Activated CD4-positive, alpha-beta T cell treated with anti-CD3 and anti-CD28 coated beads for 36 hours (primary cell): ENCODE measurements around the gene TOP2B. TPM values are rescaled to one million over a fixed set of nuclear protein-coding genes. Genes with fewer than 3 reads are reported as not detected.

ENCODE experiments used
- ATAC-seq: fragments of 200-7000 bp; cut with Tn5 transposase; one replicate; pipeline ENCODE4 v1.10.0; 2021; ENCODE audit warnings: mild to moderate bottlenecking, moderate library complexity
- CTCF ChIA-PET: fragments of 350-600 bp; sonication (Branson Sonifier 250); formaldehyde crosslinking; loops from one replicate; lab custom pipeline; 2021; ENCODE audit warnings: antibody characterized with exemption; lab: Charles Lee
- POLR2A ChIA-PET: fragments of 350-600 bp; sonication (Branson Sonifier 250); formaldehyde crosslinking; loops from one replicate; lab custom pipeline; 2021; ENCODE audit warnings: antibody characterized with exemption, inconsistent platforms; lab: Charles Lee
- DNase-seq: peaks from one replicate; pipeline ENCODE4 v3.0.0-alpha.2; 2020
- H3K27ac Mint-ChIP-seq: one replicate; pipeline ENCODE4 v1.8.0; 2021; ENCODE audit warnings: mixed read lengths
- H3K27me3 Mint-ChIP-seq: one replicate; pipeline ENCODE4 v1.8.0; 2021; ENCODE audit warnings: mixed read lengths
- H3K36me3 Mint-ChIP-seq: one replicate; pipeline ENCODE4 v1.8.0; 2021; ENCODE audit warnings: low read depth, mixed read lengths
- H3K4me1 Mint-ChIP-seq: one replicate; pipeline ENCODE4 v1.8.0; 2021; ENCODE audit warnings: mixed read lengths
- H3K4me3 Mint-ChIP-seq: one replicate; pipeline ENCODE4 v1.8.0; 2021; ENCODE audit warnings: mild to moderate bottlenecking, moderate library complexity, mixed read lengths
- H3K9me3 Mint-ChIP-seq: one replicate; pipeline ENCODE4 v1.8.0; 2021; ENCODE audit warnings: low read depth, mixed read lengths
- intact Hi-C, 2 experiments: fragments of 100-400 bp; cut with DNase I in 1 of 2; cut with micrococcal nuclease in 1 of 2; formaldehyde crosslinking; loops; one replicate each; pipeline versions ENCODE4 v1.14.2 to v1.15.1; 2022 to 2024; cut with DNase I, micrococcal nuclease
- total RNA-seq, 2 experiments: library from RNA; stranded (reverse); gene quantifications; one replicate each; pipeline ENCODE4 v1.2.3, GENCODE V29; 2021

TOP2B gene
- total RNA-seq, 2 experiments from 2014 or later = 132 to 156 TPM

DNA sequence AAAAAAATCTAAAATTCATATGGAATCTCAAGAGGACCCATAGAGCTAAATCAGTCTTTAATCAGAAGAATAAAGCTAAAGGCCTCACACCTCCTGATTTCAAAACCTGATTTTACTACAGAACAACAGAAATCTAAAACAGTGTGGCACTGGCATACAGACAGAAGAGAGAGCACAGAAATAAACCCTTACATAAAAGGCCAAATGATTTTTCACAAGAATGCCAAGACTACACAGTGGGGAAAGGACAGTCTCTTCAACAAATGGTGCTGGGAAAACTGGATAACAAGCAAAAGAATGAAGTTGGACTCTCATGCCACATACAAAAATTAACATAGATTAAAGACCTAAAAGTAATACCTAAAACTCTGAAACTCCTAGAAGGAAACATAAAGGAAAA, 10.1 kb downstream of the TOP2B start:
- POLR2A ChIA-PET = interaction anchor here (0.6 kb wide), 1 partner anchor 24 kb away, joined by 3 read pairs; no protein-coding TSS in a partner anchor
- H3K27me3 Mint-ChIP-seq = no peaks in the 10 kb centered on the region
- CTCF ChIA-PET = interaction anchor here (1.2 kb wide), 1 partner anchor 203 kb away, joined by 3 read pairs; no protein-coding TSS in a partner anchor
- DNase-seq = no peak
- peaks cover 10% of the 10 kb centered on the region for H3K9me3 Mint-ChIP-seq
- peak overlapping the region; percentile 8 for H3K27ac Mint-ChIP-seq
- H3K36me3 Mint-ChIP-seq = peaks cover 16% of the 10 kb centered on the region
- intact Hi-C loops = no loop called here
- no peak for ATAC-seq
- H3K4me1 Mint-ChIP-seq = peaks cover 69% of the 10 kb centered on the region
- no peak overlapping the region for H3K4me3 Mint-ChIP-seq

DNA sequence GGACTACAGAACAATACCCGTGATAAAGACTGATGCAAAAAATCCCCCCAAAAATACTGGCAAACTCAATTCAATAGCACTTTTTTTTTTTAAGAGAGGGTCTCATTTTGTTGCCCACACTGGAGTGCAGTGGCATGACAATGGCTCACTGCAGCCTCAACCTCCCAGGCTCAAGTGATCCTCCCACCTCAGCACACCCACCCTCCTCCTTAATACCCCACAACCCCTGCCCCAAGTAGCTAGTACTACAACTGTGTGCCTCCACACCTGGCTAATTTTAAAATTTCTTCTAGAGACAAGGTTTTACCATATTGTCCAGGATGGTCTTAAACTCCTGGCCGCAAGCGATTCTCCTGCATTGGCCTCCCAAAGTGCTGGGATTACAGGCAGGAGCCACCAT, 11.4 kb downstream of the TOP2B start:
- peaks cover 71% of the 10 kb centered on the region for H3K4me1 Mint-ChIP-seq
- H3K4me3 Mint-ChIP-seq = no peak overlapping the region
- peaks cover 16% of the 10 kb centered on the region for H3K9me3 Mint-ChIP-seq
- POLR2A ChIA-PET = no interaction called here
- no peaks in the 10 kb centered on the region for H3K27me3 Mint-ChIP-seq
- DNase-seq = no peak
- peaks cover 26% of the 10 kb centered on the region for H3K36me3 Mint-ChIP-seq
- H3K27ac Mint-ChIP-seq = peak overlapping the region; percentile 29
- no peak for ATAC-seq
- CTCF ChIA-PET = no interaction called here
- intact Hi-C loops = no loop called here

DNA sequence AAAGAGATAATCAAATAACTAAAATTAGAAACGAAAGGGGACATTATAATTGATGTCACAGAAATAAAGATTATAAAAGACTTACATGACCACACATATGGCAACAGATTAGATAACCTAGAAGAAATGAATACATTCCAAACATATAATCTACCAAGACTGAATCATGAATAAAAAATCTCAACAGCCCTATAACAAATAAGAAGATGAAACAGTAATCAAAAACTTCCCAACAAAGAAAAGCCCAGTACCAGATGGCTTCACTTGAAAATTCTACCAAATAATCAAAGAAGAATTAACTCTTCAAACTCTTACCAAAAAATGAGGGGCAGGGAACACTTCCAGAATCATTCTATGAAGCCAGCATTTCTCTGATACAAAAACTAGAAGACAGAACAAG, 11.8 kb downstream of the TOP2B start:
- ChIA-PET CTCF (interaction anchor here (0.6 kb wide), 1 partner anchor 125 kb away, joined by 3 read pairs; no protein-coding TSS in a partner anchor), POLR2A (no interaction called here)
- Mint-ChIP-seq H3K27me3 (no peaks in the 10 kb centered on the region), H3K27ac (peak overlapping the region; percentile 29), H3K9me3 (peaks cover 16% of the 10 kb centered on the region), H3K36me3 (peaks cover 28% of the 10 kb centered on the region), H3K4me3 (no peak overlapping the region), H3K4me1 (peaks cover 75% of the 10 kb centered on the region)
- intact Hi-C loops = no loop called here
- DNase-seq (no peak), ATAC-seq (no peak)

DNA sequence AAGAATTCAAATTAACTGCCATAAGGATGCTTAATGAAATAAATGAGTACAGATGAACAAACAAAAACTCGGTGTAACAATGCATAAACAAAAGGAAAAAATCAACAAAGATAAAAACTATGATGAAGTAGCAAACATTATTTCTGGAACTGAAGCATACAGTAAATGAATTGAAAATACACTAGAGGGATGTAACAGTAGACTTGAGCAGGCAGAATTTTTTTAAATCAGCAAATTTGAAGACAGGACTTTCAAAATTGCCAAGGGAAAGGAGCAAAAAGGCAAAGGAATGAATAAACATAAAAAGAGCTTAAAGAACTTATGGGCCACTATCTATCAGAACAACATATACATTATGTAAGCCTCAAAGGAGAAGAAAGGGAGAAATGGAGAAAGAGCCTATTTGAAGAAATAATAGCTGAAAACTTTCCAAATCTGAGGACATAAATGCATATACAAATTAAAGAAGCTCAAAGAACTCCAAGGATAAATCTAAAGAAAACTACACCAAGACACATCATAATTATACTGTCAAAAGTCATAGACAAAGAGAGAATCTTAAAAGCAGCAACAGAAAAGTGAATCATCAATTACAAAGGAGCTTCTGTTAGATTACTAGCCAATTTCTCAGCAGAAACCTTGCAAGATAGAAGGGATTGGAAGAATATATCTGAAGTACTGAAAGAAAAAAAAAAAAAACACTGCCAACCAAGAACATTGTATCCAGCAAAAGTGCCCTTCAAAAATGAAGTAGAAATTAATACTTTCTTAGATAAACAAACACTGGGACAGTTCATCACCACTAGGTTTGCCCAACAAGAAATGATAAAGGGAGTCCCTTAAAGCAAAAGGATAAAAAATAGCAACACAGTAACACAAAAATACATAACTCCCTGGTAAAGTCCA, 15.5 kb downstream of the TOP2B start:
- Mint-ChIP-seq H3K4me1 (peaks cover 54% of the 10 kb centered on the region), H3K4me3 (no peak overlapping the region), H3K36me3 (peaks cover 29% of the 10 kb centered on the region), H3K9me3 (peaks cover 16% of the 10 kb centered on the region), H3K27me3 (no peaks in the 10 kb centered on the region), H3K27ac (peak overlapping the region; percentile 55)
- intact Hi-C loops = loop anchor here (1.0 to 10.0 kb wide), 8 partner anchors 14 to 1064 kb away; partner anchors contain the start of gene NGLY1 (in 1 of the 2)
- DNase-seq (no peak), ATAC-seq (no peak)
- ChIA-PET POLR2A (no interaction called here), CTCF (interaction anchor here (0.7 to 5.1 kb wide), 23 partner anchors 8 to 436 kb away, joined by 3 to 116 read pairs (median 5); partner anchors contain the start of genes NGLY1 and OXSM)

DNA sequence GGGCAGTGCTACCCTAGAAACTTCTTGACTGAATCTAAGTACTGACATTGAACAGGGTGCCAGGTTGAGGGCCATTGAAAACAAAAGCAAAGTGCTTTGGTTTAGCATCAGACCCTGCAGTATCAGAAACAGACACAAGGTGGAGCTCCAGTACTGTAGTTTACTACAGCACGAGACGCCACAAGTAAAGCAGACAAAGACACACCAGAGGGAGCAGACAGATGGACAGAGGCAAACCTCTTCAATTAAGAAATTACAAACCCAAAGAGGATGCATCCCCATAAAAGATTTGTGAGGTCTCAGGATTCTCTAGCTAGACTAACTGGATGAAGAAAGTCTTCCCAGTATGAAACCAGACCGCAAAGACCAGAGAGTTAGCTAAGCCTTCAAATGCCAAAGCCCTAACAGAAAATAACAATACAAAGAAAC, 16.6 kb downstream of the TOP2B start:
- Mint-ChIP-seq H3K36me3 (peaks cover 30% of the 10 kb centered on the region), H3K4me3 (no peak overlapping the region), H3K4me1 (peaks cover 48% of the 10 kb centered on the region), H3K27ac (no peak overlapping the region), H3K27me3 (no peaks in the 10 kb centered on the region), H3K9me3 (peaks cover 16% of the 10 kb centered on the region)
- ATAC-seq (peak; percentile 93), DNase-seq (peak; percentile 90)
- ChIA-PET CTCF (interaction anchor here (0.6 to 5.1 kb wide), 36 partner anchors 8 to 1065 kb away, joined by 3 to 116 read pairs (median 4); partner anchors contain the start of genes NGLY1 and OXSM), POLR2A (interaction anchor here (0.6 to 0.8 kb wide), 4 partner anchors 13 to 208 kb away, joined by 3 to 5 read pairs (median 4); no protein-coding TSS in a partner anchor)
- intact Hi-C loops = loop anchor here (1.0 to 10.0 kb wide), 8 partner anchors 15 to 1065 kb away; partner anchors contain the start of gene NGLY1 (in 1 of the 2)

DNA sequence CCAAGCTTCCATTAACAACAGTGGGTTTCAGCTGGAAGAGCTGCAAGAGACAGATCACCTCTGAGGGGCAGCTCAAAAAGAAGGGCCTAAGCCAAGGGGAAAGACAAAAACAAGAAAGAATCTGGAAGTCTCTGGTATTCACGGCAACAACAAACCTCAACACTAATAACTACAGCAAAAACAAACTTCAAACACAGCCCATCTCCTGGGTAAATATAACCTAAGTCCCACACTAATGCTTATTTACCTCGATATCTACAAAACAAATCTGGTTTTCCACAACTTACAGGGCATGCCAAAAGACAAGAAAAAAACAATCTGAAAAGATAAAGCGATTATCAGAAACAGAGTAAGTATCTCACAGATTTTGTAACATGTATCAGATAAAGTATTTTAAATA, 29.7 kb downstream of the TOP2B start:
- H3K36me3 Mint-ChIP-seq = peaks cover 27% of the 10 kb centered on the region

DNA sequence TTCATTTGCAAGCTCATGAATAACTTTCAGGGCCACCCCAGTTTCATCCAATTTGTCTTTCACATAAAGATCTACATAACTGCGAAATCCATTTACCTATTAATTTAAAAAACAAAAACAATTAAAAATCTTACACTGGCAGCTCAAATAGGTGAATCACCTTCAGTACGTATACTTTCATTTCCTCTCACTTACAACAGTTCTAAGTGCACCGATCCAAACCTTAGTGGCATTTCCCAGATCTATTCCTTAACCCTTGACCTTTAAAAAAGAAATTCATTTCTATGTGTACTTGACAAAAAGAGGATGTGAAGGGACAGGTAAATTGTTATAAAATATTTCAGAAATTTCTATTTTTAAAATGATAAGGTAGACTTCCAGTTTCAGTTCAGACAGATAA, 30.8 kb downstream of the TOP2B start:
- H3K27me3 Mint-ChIP-seq = no peaks in the 10 kb centered on the region
- ATAC-seq = no peak
- H3K9me3 Mint-ChIP-seq = no peaks in the 10 kb centered on the region
- H3K27ac Mint-ChIP-seq = no peak overlapping the region
- intact Hi-C loops = no loop called here
- no peak for DNase-seq
- CTCF ChIA-PET = interaction anchor here (0.6 to 2.3 kb wide), 4 partner anchors 15 to 278 kb away, joined by 3 to 18 read pairs (median 3); no protein-coding TSS in a partner anchor
- no peak overlapping the region for H3K4me3 Mint-ChIP-seq
- peaks cover 6% of the 10 kb centered on the region for H3K4me1 Mint-ChIP-seq
- POLR2A ChIA-PET = interaction anchor here (1.1 kb wide), 1 partner anchor 39 kb away, joined by 6 read pairs; no protein-coding TSS in a partner anchor
- H3K36me3 Mint-ChIP-seq = peaks cover 31% of the 10 kb centered on the region

More for the DNA sequence above, 29.7 kb downstream of the TOP2B start:
- ChIA-PET POLR2A (no interaction called here), CTCF (interaction anchor here (1.6 to 2.3 kb wide), 2 partner anchors 8 to 13 kb away, joined by 3 to 18 read pairs; no protein-coding TSS in a partner anchor)
- no peak for ATAC-seq
- DNase-seq = no peak
- intact Hi-C loops = no loop called here
- no peak overlapping the region for H3K4me3 Mint-ChIP-seq
- no peaks in the 10 kb centered on the region for H3K9me3 Mint-ChIP-seq
- H3K4me1 Mint-ChIP-seq = peaks cover 6% of the 10 kb centered on the region
- H3K27me3 Mint-ChIP-seq = no peaks in the 10 kb centered on the region
- no peak overlapping the region for H3K27ac Mint-ChIP-seq

DNA sequence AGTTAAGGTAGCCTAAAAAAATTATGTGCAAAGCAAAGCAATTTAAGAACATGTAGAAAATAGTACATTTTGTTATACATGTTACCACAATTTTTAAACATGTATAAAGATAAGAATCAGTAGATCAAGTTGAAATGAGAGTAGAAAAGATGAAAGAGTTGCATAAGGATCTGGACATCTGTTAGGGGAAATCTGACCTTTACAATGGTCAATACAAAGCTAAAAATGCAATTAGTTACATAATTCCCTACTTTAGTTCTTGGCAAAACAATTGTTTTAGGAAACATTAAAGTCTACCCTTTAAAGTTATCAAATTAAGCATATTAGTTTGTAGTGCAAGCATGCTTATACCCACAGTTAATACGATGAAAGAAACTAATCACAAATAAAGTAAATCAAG, 32.7 kb downstream of the TOP2B start:
- peaks cover 31% of the 10 kb centered on the region for H3K36me3 Mint-ChIP-seq
- DNase-seq (no peak), ATAC-seq (no peak)
- ChIA-PET POLR2A (no interaction called here), CTCF (interaction anchor here (1.1 kb wide), 1 partner anchor 110 kb away, joined by 3 read pairs; no protein-coding TSS in a partner anchor)
- H3K4me1 Mint-ChIP-seq = peaks cover 6% of the 10 kb centered on the region
- intact Hi-C loops = no loop called here
- no peaks in the 10 kb centered on the region for H3K9me3 Mint-ChIP-seq
- no peaks in the 10 kb centered on the region for H3K27me3 Mint-ChIP-seq
- no peak overlapping the region for H3K27ac Mint-ChIP-seq
- no peak overlapping the region for H3K4me3 Mint-ChIP-seq

DNA sequence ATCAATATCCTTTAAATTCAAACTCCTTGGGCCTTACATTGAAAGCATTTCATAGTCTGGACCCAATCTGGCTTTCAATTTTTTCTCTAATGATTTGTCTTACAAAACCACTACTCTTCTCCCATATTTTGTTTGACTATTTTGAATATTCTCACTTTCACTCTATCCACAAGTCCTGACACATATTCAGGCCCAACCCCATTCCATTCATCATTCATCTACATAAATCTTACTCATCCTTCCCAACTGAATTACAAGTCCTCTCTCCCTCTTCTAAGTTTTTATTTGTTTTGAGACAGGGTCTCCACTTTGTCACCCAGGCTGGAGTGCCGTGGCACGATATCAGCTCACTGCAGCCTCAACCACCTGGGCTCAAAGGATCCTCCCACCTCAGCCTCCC, 43.6 kb downstream of the TOP2B start:
- CTCF ChIA-PET = no interaction called here
- Mint-ChIP-seq H3K27ac (peak overlapping the region; percentile 0), H3K27me3 (no peaks in the 10 kb centered on the region), H3K4me3 (no peak overlapping the region), H3K9me3 (no peaks in the 10 kb centered on the region), H3K36me3 (peaks cover 45% of the 10 kb centered on the region), H3K4me1 (peaks cover 7% of the 10 kb centered on the region)
- POLR2A ChIA-PET = no interaction called here
- intact Hi-C loops = no loop called here
- DNase-seq = no peak
- no peak for ATAC-seq

DNA sequence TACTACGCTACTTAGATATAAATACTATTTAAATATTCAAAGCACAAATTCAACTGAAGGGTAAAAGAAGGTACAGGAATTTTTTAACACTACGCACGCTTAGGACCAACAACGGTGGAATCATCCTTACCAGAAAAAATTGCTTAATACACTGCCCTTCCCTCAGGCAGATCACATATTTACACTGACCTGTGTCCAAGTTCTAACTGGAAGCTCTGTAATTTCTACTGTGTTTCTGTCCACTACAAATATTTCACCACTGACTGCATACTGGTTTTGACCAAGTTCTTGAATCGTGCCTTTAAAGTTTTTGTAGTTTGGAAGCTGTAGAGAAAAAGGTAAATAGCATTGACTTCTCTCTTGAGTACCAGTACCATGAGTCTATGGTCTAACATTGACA, 44.2 kb downstream of the TOP2B start:
- peaks cover 7% of the 10 kb centered on the region for H3K4me1 Mint-ChIP-seq
- POLR2A ChIA-PET = no interaction called here
- no peak overlapping the region for H3K4me3 Mint-ChIP-seq
- no peak overlapping the region for H3K27ac Mint-ChIP-seq
- CTCF ChIA-PET = interaction anchor here (1.8 kb wide), 1 partner anchor 27 kb away, joined by 5 read pairs; no protein-coding TSS in a partner anchor
- DNase-seq (no peak), ATAC-seq (no peak)
- H3K36me3 Mint-ChIP-seq = peaks cover 41% of the 10 kb centered on the region
- no peaks in the 10 kb centered on the region for H3K27me3 Mint-ChIP-seq
- H3K9me3 Mint-ChIP-seq = no peaks in the 10 kb centered on the region
- intact Hi-C loops = no loop called here

DNA sequence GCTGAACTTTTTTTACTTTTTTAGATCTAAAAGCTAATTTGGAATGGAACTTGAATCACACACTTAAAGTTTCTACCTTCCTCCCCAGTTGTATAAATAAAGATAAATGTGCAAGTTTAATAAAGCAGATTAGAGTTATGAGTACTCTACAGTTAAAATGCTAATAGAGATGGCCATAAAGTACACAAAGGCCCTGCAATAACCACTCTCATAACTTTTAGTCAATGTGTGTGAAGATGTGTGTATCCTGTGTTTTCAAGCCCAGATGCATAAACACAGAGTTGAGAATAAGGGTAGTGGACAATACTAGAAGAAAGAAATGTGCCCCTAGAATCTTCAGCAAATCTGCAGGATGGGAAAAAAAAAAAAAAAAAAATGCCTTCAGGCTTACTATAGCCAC, 45.3 kb downstream of the TOP2B start:
- H3K4me3 Mint-ChIP-seq = no peak overlapping the region
- H3K27me3 Mint-ChIP-seq = no peaks in the 10 kb centered on the region
- intact Hi-C loops = no loop called here
- DNase-seq (no peak), ATAC-seq (no peak)
- H3K27ac Mint-ChIP-seq = no peak overlapping the region
- H3K9me3 Mint-ChIP-seq = no peaks in the 10 kb centered on the region
- peaks cover 7% of the 10 kb centered on the region for H3K4me1 Mint-ChIP-seq
- CTCF ChIA-PET = interaction anchor here (1.8 kb wide), 1 partner anchor 25 kb away, joined by 5 read pairs; no protein-coding TSS in a partner anchor
- POLR2A ChIA-PET = no interaction called here
- H3K36me3 Mint-ChIP-seq = peaks cover 37% of the 10 kb centered on the region
